ENCODE data around the gene MAP3K7. TPM values are rescaled to one million over a fixed set of nuclear protein-coding genes. Genes with fewer than 3 reads are reported as not detected.

Gene MAP3K7
- total and polyA plus RNA-seq, 11 donors = 9.6 to 26.1 (median 18.0) TPM

- ATAC-seq (no peak), DNase-seq (no peak)
- no peak overlapping the region for H3K27ac ChIP-seq
- H3K4me1 ChIP-seq = peaks cover 0 to 11% (median 0%) of the 10 kb centered on the region in 12 donors
- H3K27me3 ChIP-seq = no peaks in the 10 kb centered on the region
- no peak overlapping the region for H3K4me3 ChIP-seq
- intact Hi-C loops (cut with DNase I) = no loop called here
- H3K9me3 ChIP-seq = no peaks in the 10 kb centered on the region
- no peaks in the 10 kb centered on the region for H3K36me3 ChIP-seq
- no peak for TF ChIP-seq POLR2A (IDR thresholded peaks at IDR 0.05)
- no peak for TF ChIP-seq CTCF (IDR thresholded peaks at IDR 0.05)
- 85 to 89% (median 87%) methylated on average over 7 of the region's 7 CpGs for WGBS, 4 donors
Measured at GRCh38 chr6:90464507-90464906, 122.4 kb downstream of the MAP3K7 start.

GRCh38 chr6:90463874-90464273 is 123.0 kb downstream of the MAP3K7 start:
- Histone ChIP-seq H3K4me3 (no peak overlapping the region), H3K36me3 (no peaks in the 10 kb centered on the region), H3K27ac (no peak overlapping the region), H3K27me3 (no peaks in the 10 kb centered on the region), H3K9me3 (no peaks in the 10 kb centered on the region), H3K4me1 (peaks cover 0 to 18% (median 0%) of the 10 kb centered on the region in 12 donors)
- no peak for TF ChIP-seq POLR2A (IDR thresholded peaks at IDR 0.05)
- no peak for TF ChIP-seq CTCF (IDR thresholded peaks at IDR 0.05)
- ATAC-seq (no peak), DNase-seq (no peak)
- intact Hi-C loops (cut with DNase I) = no loop called here
- 84 to 89% (median 85%) methylated on average over 4 of the region's 4 CpGs for WGBS, 4 donors
